ENCODE measurements around the gene SLC17A3. TPM values are rescaled to one million over a fixed set of nuclear protein-coding genes. Genes with fewer than 3 reads are reported as not detected.

SLC17A3 gene
- total RNA-seq, 1 donor from 2014 or later, result not detected

DNA sequence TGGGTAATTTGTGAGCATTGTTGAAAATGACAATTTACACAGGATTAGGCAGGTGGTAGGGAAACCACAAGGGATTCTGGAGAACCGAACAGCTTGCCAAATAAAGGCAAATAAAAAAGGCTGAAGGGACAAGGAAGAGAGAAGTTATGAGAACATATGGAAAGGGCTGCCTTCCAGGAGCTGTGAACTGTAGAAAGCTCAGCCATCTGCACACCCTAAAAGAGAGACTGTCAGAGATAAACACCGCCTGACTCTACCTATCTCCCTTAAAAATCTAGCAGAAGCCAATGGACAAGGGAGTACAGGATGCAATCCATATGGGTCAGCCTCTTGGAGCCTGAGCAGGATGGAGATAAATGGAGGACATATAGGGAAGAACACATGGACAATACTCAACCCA, 29.5 kb downstream of the SLC17A3 start:
- Mint-ChIP-seq H3K36me3 (no peaks in the 10 kb centered on the region), H3K9me3 (no peaks in the 10 kb centered on the region), H3K27me3 (ENCODE audit: insufficient read depth, low read depth) (no peaks in the 10 kb centered on the region), H3K4me1 (no peaks in the 10 kb centered on the region), H3K27ac (no peak overlapping the region), H3K4me3 (no peak overlapping the region)
- Histone ChIP-seq H3K4me3 (no peak overlapping the region), H3F3A (ENCODE audit: low read depth) (no peaks in the 10 kb centered on the region), H3K4me2 (no peak overlapping the region), H3K36me3 (no peaks in the 10 kb centered on the region), H3K79me2 (ENCODE audit: low read depth) (no peaks in the 10 kb centered on the region), H3K9me3 (ENCODE audit: low read depth) (no peaks in the 10 kb centered on the region), H4K20me1 (ENCODE audit: low read depth) (no peaks in the 10 kb centered on the region), H3K4me1 (no peaks in the 10 kb centered on the region), H2AFZ (replicated peaks) (no peak overlapping the region), H3K27me3 (no peaks in the 10 kb centered on the region), H3K27ac (no peak overlapping the region), H3K9ac (no peak overlapping the region)
- no peak for TF ChIP-seq CTCF (IDR thresholded peaks at IDR 0.05)
- TF ChIP-seq EZH2 (IDR thresholded peaks at IDR 0.05), result no peak
- no peak for TF ChIP-seq EZH2phosphoT487 (IDR thresholded peaks at IDR 0.05)
- no peak for DNase-seq (ENCODE audit: low spot score)

DNA sequence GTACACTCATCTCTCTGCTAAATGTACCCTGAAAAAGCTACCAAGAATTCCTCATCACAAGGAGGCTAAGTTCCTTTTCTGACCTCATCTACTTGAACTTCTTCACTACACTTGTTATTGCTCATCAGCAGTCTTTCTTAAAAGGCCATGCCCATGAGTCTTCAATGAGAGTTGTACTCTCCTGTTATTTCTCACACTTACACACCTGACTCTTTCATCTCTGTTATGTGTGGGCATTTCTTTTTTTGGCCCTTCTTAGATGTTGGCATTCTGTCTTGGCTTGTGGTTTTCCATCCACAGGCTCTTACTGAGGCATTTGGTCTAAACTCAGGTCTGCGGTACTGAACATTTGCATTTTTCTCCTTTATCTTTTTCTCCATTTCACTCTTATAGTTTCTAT, 31.5 kb downstream of the SLC17A3 start:
- H3K27me3 ChIP-seq, result no peaks in the 10 kb centered on the region
- no peak overlapping the region for H2AFZ ChIP-seq (replicated peaks)
- no peaks in the 10 kb centered on the region for H3F3A ChIP-seq (ENCODE audit: low read depth)
- no peak overlapping the region for H3K9ac ChIP-seq
- H3K27ac ChIP-seq, result no peak overlapping the region
- no peak for TF ChIP-seq EZH2phosphoT487 (IDR thresholded peaks at IDR 0.05)
- no peak for TF ChIP-seq EZH2 (IDR thresholded peaks at IDR 0.05)
- no peak for TF ChIP-seq CTCF (IDR thresholded peaks at IDR 0.05)
- Mint-ChIP-seq H3K27ac (no peak overlapping the region), H3K36me3 (no peaks in the 10 kb centered on the region), H3K9me3 (no peaks in the 10 kb centered on the region), H3K27me3 (ENCODE audit: insufficient read depth, low read depth) (no peaks in the 10 kb centered on the region), H3K4me3 (no peak overlapping the region), H3K4me1 (no peaks in the 10 kb centered on the region)
- no peaks in the 10 kb centered on the region for H3K9me3 ChIP-seq (ENCODE audit: low read depth)
- H3K79me2 ChIP-seq (ENCODE audit: low read depth), result no peaks in the 10 kb centered on the region
- H3K36me3 ChIP-seq, result no peaks in the 10 kb centered on the region
- no peaks in the 10 kb centered on the region for H3K4me1 ChIP-seq
- H4K20me1 ChIP-seq (ENCODE audit: low read depth), result no peaks in the 10 kb centered on the region
- H3K4me2 ChIP-seq, result no peak overlapping the region
- no peak for DNase-seq (ENCODE audit: low spot score)
- H3K4me3 ChIP-seq, result no peak overlapping the region

DNA sequence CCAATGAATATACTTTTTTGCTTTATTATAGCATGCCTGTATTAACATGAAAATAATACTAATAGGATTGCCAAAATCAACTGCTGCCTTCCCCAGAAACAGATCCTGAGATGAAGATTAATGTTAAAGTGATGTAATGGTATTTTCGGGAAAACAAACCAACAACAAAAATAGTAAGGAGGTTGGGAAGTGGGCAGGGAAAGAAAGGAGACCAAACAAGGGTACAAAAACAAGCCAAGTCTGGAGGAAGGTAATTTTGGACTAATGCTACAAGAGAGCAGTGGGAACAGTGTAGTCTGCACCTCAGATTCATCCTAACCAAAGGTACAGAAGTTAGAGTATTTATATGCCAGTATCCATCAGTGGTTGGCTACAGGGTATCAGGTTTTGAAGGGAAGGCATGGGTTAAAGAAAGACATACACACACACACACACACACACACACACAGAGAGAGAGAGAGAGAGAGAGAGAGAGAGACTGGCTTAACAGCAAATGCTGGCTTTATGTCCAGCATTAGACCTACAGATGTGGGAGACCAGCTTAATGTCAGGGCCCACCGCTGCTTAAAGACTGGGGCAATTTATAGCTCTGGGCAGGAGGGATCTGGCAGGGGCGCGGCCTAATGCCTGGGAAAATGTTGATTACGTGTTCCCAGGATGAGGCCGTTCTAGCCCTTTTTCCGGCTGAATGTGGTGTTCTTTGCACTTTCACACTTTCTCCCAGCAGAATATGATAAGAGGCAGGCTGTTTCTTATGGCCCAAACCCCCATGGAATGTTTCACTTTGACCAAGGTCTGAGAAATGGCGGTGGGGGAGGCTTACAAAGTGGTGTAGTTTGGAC, 38.4 kb downstream of the SLC17A3 start:
- Histone ChIP-seq H3K4me3 (no peak overlapping the region), H3K27ac (no peak overlapping the region), H3K9ac (no peak overlapping the region), H3F3A (ENCODE audit: low read depth) (no peaks in the 10 kb centered on the region), H3K4me1 (no peaks in the 10 kb centered on the region), H3K27me3 (no peaks in the 10 kb centered on the region), H2AFZ (replicated peaks) (no peak overlapping the region), H3K9me3 (ENCODE audit: low read depth) (no peaks in the 10 kb centered on the region), H3K36me3 (no peaks in the 10 kb centered on the region), H4K20me1 (ENCODE audit: low read depth) (no peaks in the 10 kb centered on the region), H3K79me2 (ENCODE audit: low read depth) (no peaks in the 10 kb centered on the region), H3K4me2 (no peak overlapping the region)
- TF ChIP-seq CTCF (IDR thresholded peaks at IDR 0.05) (no peak), EZH2phosphoT487 (IDR thresholded peaks at IDR 0.05) (no peak), EZH2 (IDR thresholded peaks at IDR 0.05) (no peak)
- no peak overlapping the region for H3K27ac Mint-ChIP-seq
- H3K36me3 Mint-ChIP-seq, result no peaks in the 10 kb centered on the region
- peaks cover under 1% of the 10 kb centered on the region for H3K4me1 Mint-ChIP-seq
- no peak overlapping the region for H3K4me3 Mint-ChIP-seq
- no peaks in the 10 kb centered on the region for H3K9me3 Mint-ChIP-seq
- H3K27me3 Mint-ChIP-seq (ENCODE audit: insufficient read depth, low read depth), result no peaks in the 10 kb centered on the region
- no peak for DNase-seq (ENCODE audit: low spot score)
